Hepatocyte (in vitro differentiated cells): ENCODE measurements around the gene SHROOM1. TPM values are rescaled to one million over a fixed set of nuclear protein-coding genes. Genes with fewer than 3 reads are reported as not detected.

Source experiments
- DNase-seq: peaks from one replicate; pipeline ENCODE4 v3.0.0-alpha.2; 2016; ENCODE audit warnings: low spot score
- H2AFZ ChIP-seq: fragments of 200-600 bp; sonication (generic); 2 replicates; pipeline ENCODE4 v1.6.0; 2016; ENCODE audit warnings: antibody characterized with exemption, mild to moderate bottlenecking
- H3K27ac ChIP-seq: fragments of 200-600 bp; sonication (generic); 2 replicates; pipeline ENCODE4 v1.5.1; 2016; ENCODE audit warnings: mild to moderate bottlenecking
- H3K27me3 ChIP-seq: fragments of 200-600 bp; sonication (generic); 2 replicates; pipeline ENCODE4 v1.6.1; 2016
- H3K36me3 ChIP-seq: fragments of 200-600 bp; sonication (generic); replicated peaks from 2 replicates; pipeline ENCODE4 v1.5.1; 2016; ENCODE audit warnings: low read depth; ENCODE audit not compliant: insufficient read depth
- H3K4me1 ChIP-seq: fragments of 200-600 bp; sonication (generic); 2 replicates; pipeline ENCODE4 v1.5.1; 2016; ENCODE audit warnings: mild to moderate bottlenecking, moderate library complexity; ENCODE audit not compliant: insufficient read depth
- H3K4me2 ChIP-seq: fragments of 200-600 bp; sonication (generic); 2 replicates; pipeline ENCODE4 v1.6.0; 2016
- H3K4me3 ChIP-seq: fragments of 200-600 bp; sonication (generic); 2 replicates; pipeline ENCODE4 v1.5.1; 2016; ENCODE audit warnings: mild to moderate bottlenecking
- H3K79me2 ChIP-seq: fragments of 200-600 bp; sonication (generic); 2 replicates; pipeline ENCODE4 v1.6.0; 2017; ENCODE audit warnings: mild to moderate bottlenecking
- H3K9me2 ChIP-seq: fragments of 200-600 bp; sonication (generic); replicated peaks from 2 replicates; pipeline ENCODE4 v1.6.0; 2017; ENCODE audit warnings: mild to moderate bottlenecking; ENCODE audit not compliant: insufficient read depth
- H3K9me3 ChIP-seq: fragments of 200-600 bp; sonication (generic); 2 replicates; pipeline ENCODE4 v1.5.1; 2016; ENCODE audit warnings: low read depth, mild to moderate bottlenecking
- H4K20me1 ChIP-seq: fragments of 200-600 bp; sonication (generic); 2 replicates; pipeline ENCODE4 v1.6.0; 2016; ENCODE audit warnings: mild to moderate bottlenecking; ENCODE audit not compliant: insufficient read depth, poor library complexity, severe bottlenecking
- CTCF ChIP-seq: fragments of 200-600 bp; sonication (generic); IDR thresholded peaks from 2 replicates; pipeline ENCODE4 v1.5.1; 2016; ENCODE audit warnings: antibody characterized with exemption, mild to moderate bottlenecking; ENCODE audit not compliant: poor library complexity
- EZH2 ChIP-seq: fragments of 200-600 bp; sonication (generic); IDR thresholded peaks from 2 replicates; pipeline ENCODE4 v1.6.1; 2016; ENCODE audit warnings: antibody characterized with exemption, mild to moderate bottlenecking, borderline replicate concordance
- EZH2phosphoT487 ChIP-seq: fragments of 200-600 bp; sonication (generic); IDR thresholded peaks from one replicate; pipeline ENCODE4 v1.6.1; 2018; ENCODE audit warnings: antibody characterized with exemption, mild to moderate bottlenecking, low read depth, moderate library complexity; ENCODE audit not compliant: unreplicated experiment, severe bottlenecking
- WGBS: methylation state at CpG from one replicate; pipeline ENCODE4 v1.1.6; 2016; ENCODE audit warnings: low lambda C conversion rate; ENCODE audit errors: missing lambda C conversion rate; 5-methylcytosine and 5-hydroxymethylcytosine counted together
- polyA plus RNA-seq: library from polyadenylated mRNA; unstranded; fragments of >200 nt; fragmentation: Nextera tagmentation; extraction: Ambion mirVana; gene quantifications from 2 replicates; pipeline ENCODE4 v1.2.1, GENCODE V29; 2016
- total RNA-seq: library from RNA; depleted of rRNA; stranded (reverse); fragments of >200 nt; gene quantifications from 2 replicates; pipeline ENCODE4 v1.2.3, GENCODE V29; 2014

SHROOM1 gene
- total and polyA plus RNA-seq, 2 experiments from 2014 or later: 10.0 to 19.2 TPM

GRCh38 chr5:132867046-132867451 lies 36.6 kb upstream of the SHROOM1 start:
- H4K20me1 ChIP-seq: peaks cover 8% of the 10 kb centered on the region
- peaks cover 21% of the 10 kb centered on the region for H3K79me2 ChIP-seq
- H3K4me1 ChIP-seq: peaks cover 18% of the 10 kb centered on the region
- no peaks in the 10 kb centered on the region for H3K9me2 ChIP-seq
- peak overlapping the region; percentile 31 for H2AFZ ChIP-seq
- DNase-seq: no peak
- H3K27me3 ChIP-seq: no peaks in the 10 kb centered on the region
- WGBS: 2% methylated on average over 12 of the region's 13 CpGs
- TF ChIP-seq EZH2 (no peak), CTCF (no peak), EZH2phosphoT487 (no peak)
- no peaks in the 10 kb centered on the region for H3K36me3 ChIP-seq
- H3K4me3 ChIP-seq: peak overlapping the region; percentile 68
- H3K4me2 ChIP-seq: peak overlapping the region; percentile 93
- no peaks in the 10 kb centered on the region for H3K9me3 ChIP-seq
- peak overlapping the region; percentile 92 for H3K27ac ChIP-seq

- 1% methylated on average over 50 of the region's 55 CpGs for WGBS
- DNase-seq: peak; percentile 98
- peak within 1 kb of the TSS; percentile 68 for H3K4me3 ChIP-seq
- TF ChIP-seq CTCF (peak; percentile 50), EZH2phosphoT487 (no peak), EZH2 (no peak)
- peak within 1 kb of the TSS; percentile 46 for H2AFZ ChIP-seq
- no peaks in the 10 kb centered on the region for H3K9me2 ChIP-seq
- H4K20me1 ChIP-seq: peaks cover 8% of the 10 kb centered on the region
- peaks cover 21% of the 10 kb centered on the region for H3K79me2 ChIP-seq
- no peaks in the 10 kb centered on the region for H3K27me3 ChIP-seq
- peak within 1 kb of the TSS; percentile 93 for H3K4me2 ChIP-seq
- H3K9me3 ChIP-seq: no peaks in the 10 kb centered on the region
- H3K27ac ChIP-seq: peak within 1 kb of the TSS; percentile 93
- H3K36me3 ChIP-seq: no peaks in the 10 kb centered on the region
- peaks cover 15% of the 10 kb centered on the region for H3K4me1 ChIP-seq
Observed at GRCh38 chr5:132866342-132867045, 36.0 kb upstream of the SHROOM1 start, which contains the start of the genes GDF9 and UQCRQ. Gene GDF9, minus strand, starts transcription at chr5:132866469. Its CDS starts 1,936 bp downstream, at chr5:132864533. Gene UQCRQ, plus strand, starts transcription at chr5:132866642. Its CDS starts 240 bp downstream, at chr5:132866882.

- Histone ChIP-seq H4K20me1 (peaks cover 8% of the 10 kb centered on the region), H3K4me3 (peak overlapping the region; percentile 10), H3K9me3 (no peaks in the 10 kb centered on the region), H3K27me3 (no peaks in the 10 kb centered on the region), H3K79me2 (peaks cover 21% of the 10 kb centered on the region), H3K4me2 (peak overlapping the region; percentile 74), H3K9me2 (no peaks in the 10 kb centered on the region), H3K36me3 (no peaks in the 10 kb centered on the region), H3K27ac (peak overlapping the region; percentile 93), H2AFZ (peak overlapping the region; percentile 46), H3K4me1 (peaks cover 15% of the 10 kb centered on the region)
- DNase-seq: no peak
- no peak for TF ChIP-seq EZH2
- WGBS: 45% methylated on average over 29 of the region's 30 CpGs
Observed at GRCh38 chr5:132865668-132866341, 35.4 kb upstream of the SHROOM1 start.

GRCh38 chr5:132860742-132861141 lies 30.3 kb upstream of the SHROOM1 start:
- no peaks in the 10 kb centered on the region for H3K36me3 ChIP-seq
- TF ChIP-seq CTCF (no peak), EZH2phosphoT487 (no peak), EZH2 (no peak)
- WGBS: 78% methylated on average over 5 of the region's 5 CpGs

More at GRCh38 chr5:132860742-132861141, 30.3 kb upstream of the SHROOM1 start:
- peaks cover 3% of the 10 kb centered on the region for H3K4me1 ChIP-seq
- H4K20me1 ChIP-seq: no peaks in the 10 kb centered on the region
- H3K27me3 ChIP-seq: no peaks in the 10 kb centered on the region
- H3K27ac ChIP-seq: no peak overlapping the region
- H3K9me2 ChIP-seq: no peaks in the 10 kb centered on the region
- no peak for DNase-seq
- no peaks in the 10 kb centered on the region for H3K79me2 ChIP-seq
- H3K4me2 ChIP-seq: no peak overlapping the region
- no peak overlapping the region for H2AFZ ChIP-seq
- no peak overlapping the region for H3K4me3 ChIP-seq
- H3K9me3 ChIP-seq: no peaks in the 10 kb centered on the region
